Erythroblast (primary cell): ENCODE data around the gene PDZRN3.
"Not testable (repeated sequence)": the region's sequence is repeated elsewhere in the genome, so short reads cannot be mapped to it uniquely, and the experiment has no call there.

Experiments used
- DNase-seq, 2 experiments: peaks; one replicate each; lab custom pipeline; 2025; lab: John Stamatoyannopoulos, UW
- GATA1 ChIP-seq: IDR thresholded peaks from 2 replicates; pipeline ENCODE4 v1.6.1; 2011; ENCODE audit warnings: low read depth, mild to moderate bottlenecking, control low read depth, low read length, moderate library complexity
- POLR2A ChIP-seq: IDR thresholded peaks from 2 replicates; pipeline ENCODE4 v1.6.1; 2011; ENCODE audit warnings: mild to moderate bottlenecking, low read length

Gene PDZRN3

DNA sequence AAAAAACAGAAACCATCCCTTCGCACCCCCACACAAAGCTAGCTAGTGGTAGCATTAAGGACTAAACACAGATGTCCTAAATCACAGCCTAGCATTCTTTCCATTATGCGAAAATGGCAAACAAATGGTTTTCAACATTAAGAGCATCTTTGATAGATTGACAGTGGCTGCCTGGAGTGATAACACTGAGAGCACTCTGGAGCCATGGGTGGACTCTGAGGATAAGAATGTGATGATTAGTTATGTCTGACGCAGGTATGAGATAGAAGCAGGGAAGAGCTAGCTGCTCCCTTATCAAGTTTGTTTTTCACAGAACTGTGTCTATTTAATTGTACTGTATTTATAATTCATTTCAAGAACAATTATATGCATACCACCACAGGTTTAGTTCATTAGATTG lies 142.9 kb downstream of the PDZRN3 start:
- DNase-seq = no peak
- TF ChIP-seq GATA1 = no peak
- TF ChIP-seq POLR2A = no peak

DNA sequence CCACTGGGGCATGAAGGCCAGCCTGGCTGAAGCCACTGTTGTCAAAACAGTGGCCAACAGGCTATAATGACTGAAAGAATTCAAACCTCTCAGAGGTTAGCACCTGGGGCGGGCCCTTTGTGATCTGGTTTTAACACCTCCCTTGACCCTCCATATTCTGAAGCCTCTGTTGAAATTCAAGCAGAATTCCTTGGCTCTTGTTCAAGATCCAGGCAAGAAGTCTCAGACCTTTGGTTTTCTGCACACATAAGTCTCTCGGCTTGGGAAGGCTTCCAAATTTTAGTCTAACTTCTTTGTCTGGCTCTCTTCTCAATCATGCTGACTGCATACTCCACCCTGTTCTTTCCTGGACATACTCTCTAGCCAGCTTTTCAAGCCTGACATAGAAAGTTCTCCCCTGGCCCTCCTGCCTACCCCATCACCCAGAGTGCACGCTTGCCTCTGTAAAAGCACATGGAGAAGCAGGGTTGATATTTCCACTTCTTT lies 144.5 kb downstream of the PDZRN3 start:
- no peak for DNase-seq
- TF ChIP-seq POLR2A (no peak), GATA1 (no peak)

GRCh38 chr3:73479325-73479724 lies 145.4 kb downstream of the PDZRN3 start:
- no peak for DNase-seq
- TF ChIP-seq GATA1 (no peak), POLR2A (no peak)

DNA sequence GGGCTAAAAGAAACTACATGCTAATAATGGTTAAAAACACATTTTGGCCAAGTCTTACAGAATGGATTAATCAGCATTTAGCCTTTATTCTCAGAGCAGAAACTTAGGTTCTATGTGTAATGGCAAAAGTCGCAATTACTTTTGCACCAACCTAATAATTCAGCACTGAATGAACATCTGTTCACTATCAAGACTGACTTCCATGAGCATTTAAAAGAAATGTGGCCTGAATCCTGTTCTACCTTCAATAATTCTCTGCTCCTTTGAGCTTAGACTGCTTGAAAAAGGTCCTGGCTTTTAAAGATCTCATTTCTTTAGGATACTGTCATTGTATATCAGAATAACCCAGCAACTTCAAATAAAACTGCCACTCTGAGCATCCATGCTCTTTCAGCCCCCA lies 145.9 kb downstream of the PDZRN3 start:
- DNase-seq = no peak
- TF ChIP-seq POLR2A (no peak), GATA1 (no peak)

GRCh38 chr3:73475717-73476116 lies 149.0 kb downstream of the PDZRN3 start:
- TF ChIP-seq POLR2A (no peak), GATA1 (no peak)
- DNase-seq = no peak

DNA sequence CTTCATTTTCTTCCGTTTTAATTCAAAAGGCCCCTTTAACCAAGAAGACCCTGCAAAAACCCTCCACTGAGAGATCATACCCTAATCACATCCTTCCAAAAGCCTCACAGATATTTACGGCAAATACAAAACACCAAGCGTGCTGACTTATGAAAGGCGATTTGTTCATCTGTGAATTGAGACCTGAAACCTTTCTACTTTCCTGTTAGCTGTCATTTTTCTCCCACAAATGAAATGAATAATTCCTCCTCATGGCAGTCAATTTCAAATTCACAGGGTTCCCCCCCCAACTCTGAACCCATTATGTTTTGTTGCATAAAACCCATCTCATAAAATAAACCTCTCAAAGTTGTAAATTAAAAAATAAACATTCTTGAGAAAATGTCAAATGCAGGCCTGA lies 149.6 kb downstream of the PDZRN3 start:
- TF ChIP-seq GATA1 = no peak
- TF ChIP-seq POLR2A = no peak
- DNase-seq = no peak

DNA sequence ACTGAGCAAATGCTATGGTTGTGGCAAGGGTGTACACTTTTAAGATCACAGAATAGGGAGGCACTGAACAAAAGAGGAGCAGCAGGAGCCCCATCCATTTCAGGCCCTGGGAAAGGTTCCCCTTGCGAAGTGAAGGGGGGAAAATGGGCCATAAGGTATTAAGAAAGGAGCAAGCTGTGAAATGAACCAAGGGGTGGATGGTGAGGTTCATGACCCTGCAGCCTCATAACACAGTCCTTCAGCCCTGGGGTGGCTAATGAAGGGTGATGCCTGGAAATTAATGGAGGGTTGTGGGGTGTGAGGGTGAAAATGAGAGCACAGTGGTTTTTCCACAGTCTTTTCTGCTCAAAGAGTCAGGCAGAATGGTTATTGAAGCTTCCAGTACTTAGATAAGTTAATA lies 150.1 kb downstream of the PDZRN3 start:
- TF ChIP-seq GATA1 (no peak), POLR2A (no peak)
- no peak for DNase-seq

DNA sequence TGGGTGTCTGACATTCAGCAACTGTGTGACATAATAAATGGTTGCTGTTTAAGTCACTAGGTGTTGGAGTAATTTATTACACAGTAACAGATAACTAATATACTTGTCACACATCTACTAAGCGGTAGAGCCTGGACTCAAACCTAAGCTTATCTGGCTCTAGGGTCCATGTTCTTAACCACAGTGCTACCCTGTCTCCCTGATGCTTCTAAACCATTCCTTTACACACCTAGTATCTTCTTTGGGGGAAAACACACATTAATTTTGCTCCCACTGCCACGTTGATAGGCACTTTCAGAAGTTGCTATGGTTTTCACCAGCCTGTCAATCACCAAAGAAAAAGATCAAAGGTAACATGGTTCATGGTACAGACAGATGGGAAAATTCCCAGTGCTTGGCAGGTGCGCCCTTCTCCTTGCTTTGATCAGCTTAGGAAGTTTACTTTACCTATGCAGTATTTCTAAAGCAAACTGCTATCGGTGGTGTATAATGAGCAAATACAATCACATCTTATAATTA lies 150.8 kb downstream of the PDZRN3 start:
- DNase-seq = no peak
- no peak for TF ChIP-seq GATA1
- TF ChIP-seq POLR2A = no peak

DNA sequence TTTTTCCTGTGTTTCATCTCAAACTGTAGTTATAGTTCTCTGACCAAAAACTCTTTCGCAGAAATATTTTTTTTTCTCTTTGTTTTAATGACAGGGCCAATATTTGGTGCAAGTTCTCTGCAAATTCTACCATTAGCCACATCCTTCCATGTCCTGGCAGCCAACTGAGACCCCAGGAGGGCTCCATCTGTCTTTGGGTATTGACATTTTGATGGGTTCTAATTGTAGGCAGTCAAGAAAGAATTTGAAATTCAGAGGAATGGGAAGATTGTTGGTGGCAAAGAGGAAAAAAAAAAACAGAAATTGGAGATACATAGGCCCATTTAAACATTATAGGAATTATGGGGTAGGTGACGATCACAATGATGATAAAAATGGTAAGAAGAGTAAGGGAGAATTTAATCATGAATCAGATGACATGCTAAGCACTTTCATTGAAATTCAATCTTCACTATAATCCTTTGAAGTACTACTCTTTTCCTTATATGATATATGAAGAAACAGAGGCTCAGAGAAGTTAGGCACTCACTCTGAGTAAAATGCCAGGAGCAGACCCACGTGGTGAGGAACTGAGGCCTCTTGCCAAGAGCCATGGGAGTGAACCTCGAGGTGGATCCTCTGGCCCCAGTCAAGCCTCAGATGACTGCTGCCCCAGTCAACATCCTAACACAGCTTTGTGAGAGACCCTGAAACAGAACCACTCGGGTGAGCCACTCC lies 151.4 kb downstream of the PDZRN3 start:
- no peak for DNase-seq
- TF ChIP-seq POLR2A = no peak
- no peak for TF ChIP-seq GATA1

DNA sequence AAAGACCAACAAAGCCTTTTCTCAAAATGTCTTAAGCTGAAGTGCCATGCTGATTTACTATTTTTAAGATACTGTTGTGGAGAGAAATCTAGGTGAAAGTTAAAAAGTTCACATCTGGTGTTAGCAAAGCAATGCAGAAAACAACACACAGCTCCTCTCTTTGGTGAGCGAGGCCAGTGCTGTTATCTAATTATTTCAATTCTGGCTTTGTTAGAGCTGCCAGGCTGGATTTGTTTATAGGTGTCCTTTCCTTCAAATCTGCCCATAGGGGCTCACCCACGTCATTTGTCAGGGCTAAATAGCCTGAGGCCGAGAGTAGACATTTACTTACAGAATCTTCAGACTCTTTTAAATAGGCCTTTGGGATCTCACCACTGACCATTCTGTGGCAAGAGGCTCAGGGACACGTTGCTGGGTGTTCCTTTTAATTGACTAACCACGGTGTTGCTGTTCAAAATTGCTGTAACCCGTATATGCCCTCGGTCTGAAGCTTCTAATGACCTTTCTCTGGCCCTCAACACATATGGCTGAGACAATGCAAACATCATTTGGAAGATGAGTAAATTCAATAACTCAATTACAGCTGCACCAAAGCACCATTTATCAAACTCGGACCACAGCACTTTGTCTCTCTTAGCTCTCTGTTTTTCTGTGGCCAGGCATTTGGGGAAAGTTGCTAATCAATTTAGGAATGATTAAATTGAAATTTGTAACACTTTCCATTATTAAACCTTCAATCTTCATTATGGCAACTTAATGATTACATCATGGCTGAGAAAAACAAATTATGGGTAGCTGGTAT lies 152.6 kb downstream of the PDZRN3 start:
- TF ChIP-seq POLR2A = no peak
- no peak for TF ChIP-seq GATA1
- DNase-seq = no peak

GRCh38 chr3:73470860-73471259 lies 153.9 kb downstream of the PDZRN3 start:
- TF ChIP-seq POLR2A (no peak), GATA1 (no peak)
- DNase-seq = no peak

DNA sequence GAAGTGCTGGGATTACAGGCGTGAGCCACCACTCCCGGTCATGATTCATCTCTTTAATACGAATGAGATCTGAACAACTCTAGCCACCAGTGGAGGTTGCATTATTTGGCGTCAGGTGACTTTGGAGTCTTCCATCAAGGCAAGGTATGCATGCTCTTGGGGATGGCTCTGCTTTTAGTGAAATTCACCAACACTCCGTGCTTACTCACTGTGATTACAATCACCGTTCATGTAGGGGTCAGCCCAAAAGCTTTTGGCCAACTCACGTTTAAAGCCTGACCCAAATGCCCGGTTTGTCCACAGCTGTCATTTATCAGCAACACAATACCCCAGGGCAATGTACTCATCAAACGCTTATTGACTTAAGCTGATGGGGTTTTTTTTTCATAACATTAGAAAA lies 155.4 kb downstream of the PDZRN3 start:
- TF ChIP-seq POLR2A = no peak
- TF ChIP-seq GATA1 = no peak

DNA sequence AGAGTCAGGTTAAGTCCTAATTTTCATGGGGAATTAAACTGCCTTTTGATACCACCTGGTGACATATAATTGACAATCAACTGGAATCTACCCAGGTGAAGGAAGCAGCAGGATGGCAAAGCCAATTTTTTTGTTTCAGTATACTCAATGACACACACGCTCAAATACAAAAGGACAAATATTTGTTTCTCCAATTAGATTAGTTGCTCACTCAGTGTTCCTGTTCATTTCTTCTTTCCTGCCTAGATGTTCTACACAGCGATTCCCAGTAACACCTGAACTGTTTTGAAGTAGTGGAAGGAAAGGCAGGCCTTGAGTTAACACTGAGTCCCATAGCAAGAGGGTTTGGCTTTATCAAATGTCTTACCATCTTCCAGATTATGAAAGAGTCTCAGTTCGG lies 157.5 kb downstream of the PDZRN3 start:
- no peak for TF ChIP-seq POLR2A
- TF ChIP-seq GATA1 = no peak

More for the DNA sequence above, 155.4 kb downstream of the PDZRN3 start:
- DNase-seq = no peak

GRCh38 chr3:73465926-73466325 lies 158.8 kb downstream of the PDZRN3 start:
- no peak for TF ChIP-seq GATA1
- TF ChIP-seq POLR2A = no peak
- DNase-seq = no peak

More for the DNA sequence above, 157.5 kb downstream of the PDZRN3 start:
- no peak for DNase-seq

- not testable (repeated sequence) for DNase-seq
Measured at GRCh38 chr3:73464126-73464525, 160.6 kb downstream of the PDZRN3 start.
